ENCODE data around the gene MSTO1. TPM values are rescaled to one million over a fixed set of nuclear protein-coding genes. Genes with fewer than 3 reads are reported as not detected.
A peak's percentile ranks its signal among the peaks of the same experiment; 100 is the strongest.
"Not testable (repeated sequence)": the region's sequence is repeated elsewhere in the genome, so short reads cannot be mapped to it uniquely, and the experiment has no call there.

Gene MSTO1
- polyA plus RNA-seq, 1 donor from 2014 or later = 20.2 TPM

- Mint-ChIP-seq H3K4me3 (no peak overlapping the region), H3K36me3 (no peaks in the 10 kb centered on the region), H3K27ac (no peak overlapping the region), H3K9me3 (no peaks in the 10 kb centered on the region), H3K27me3 (no peaks in the 10 kb centered on the region), H3K4me1 (peaks cover 0 to 9% (median 4%) of the 10 kb centered on the region in 3 donors)
Measured at GRCh38 chr1:155596864-155597263, 13.2 kb upstream of the MSTO1 start.

DNA sequence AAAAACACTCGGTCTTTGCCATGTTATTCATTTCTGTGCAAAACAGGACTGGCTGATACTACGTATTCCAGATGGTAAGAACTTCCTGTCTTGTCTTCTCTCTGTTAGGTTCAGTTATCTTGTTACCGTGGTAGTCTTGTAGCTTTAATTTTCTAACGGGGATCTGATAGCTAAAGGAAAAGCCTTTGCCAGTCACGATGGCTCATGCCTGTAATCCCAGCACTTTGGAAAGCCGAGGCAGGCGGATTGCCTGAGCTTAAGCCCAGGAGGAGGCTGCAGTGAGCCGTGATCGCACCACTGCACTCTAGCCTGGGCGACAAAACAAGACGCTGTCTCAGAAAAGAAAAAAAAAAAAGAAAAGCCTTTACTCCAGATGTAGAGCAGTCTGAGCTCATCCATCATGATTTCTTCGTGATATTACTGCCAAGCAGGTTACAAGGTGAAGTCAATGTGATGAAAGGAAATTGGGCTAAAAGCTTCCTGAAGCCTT is 11.1 kb upstream of the MSTO1 start:
- Mint-ChIP-seq H3K27ac (peak overlapping the region in 1 of 3 donors; percentile 35), H3K9me3 (no peaks in the 10 kb centered on the region), H3K4me1 (peaks cover 0 to 9% (median 2%) of the 10 kb centered on the region in 3 donors), H3K36me3 (no peaks in the 10 kb centered on the region), H3K4me3 (peak overlapping the region; percentile 58 to 88 (median 72)), H3K27me3 (no peaks in the 10 kb centered on the region)

GRCh38 chr1:155599828-155600572 is 10.0 kb upstream of the MSTO1 start:
- H3K4me1 Mint-ChIP-seq, H3K36me3 Mint-ChIP-seq, H3K27ac Mint-ChIP-seq, H3K4me3 Mint-ChIP-seq, H3K9me3 Mint-ChIP-seq, H3K27me3 Mint-ChIP-seq: not testable (repeated sequence)

DNA sequence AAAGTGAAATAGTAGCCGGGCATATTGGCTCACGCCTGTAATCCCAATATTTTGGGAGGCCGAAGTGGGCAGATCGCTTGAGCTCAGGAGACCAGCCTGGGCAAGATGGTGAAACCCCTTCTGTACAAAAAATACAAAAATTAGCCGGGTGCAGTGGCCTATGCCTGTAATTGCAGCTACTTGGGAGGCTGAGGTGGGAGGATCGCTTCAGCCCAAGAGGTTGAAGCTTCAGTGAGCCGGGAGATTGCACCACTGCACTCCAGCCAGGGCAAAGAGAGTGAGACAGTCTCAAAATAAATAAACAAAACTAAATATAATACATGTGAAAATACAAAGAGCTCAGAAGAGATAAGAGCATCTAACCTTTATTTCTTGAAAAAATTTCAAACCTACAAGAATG is 2.3 kb upstream of the MSTO1 start:
- H3K4me1 Mint-ChIP-seq = peaks cover 3 to 6% (median 4%) of the 10 kb centered on the region in 3 donors
- H3K27me3 Mint-ChIP-seq = no peaks in the 10 kb centered on the region
- H3K36me3 Mint-ChIP-seq = no peaks in the 10 kb centered on the region
- no peaks in the 10 kb centered on the region for H3K9me3 Mint-ChIP-seq
- peak overlapping the region in 2 of 4 donors; percentile 8 to 50 for H3K4me3 Mint-ChIP-seq
- H3K27ac Mint-ChIP-seq = peak overlapping the region in 1 of 3 donors; percentile 62

- H3K4me3 Mint-ChIP-seq = peak overlapping the region in 3 of 4 donors; percentile 18 to 75 (median 30)
- no peaks in the 10 kb centered on the region for H3K27me3 Mint-ChIP-seq
- H3K9me3 Mint-ChIP-seq = no peaks in the 10 kb centered on the region
- peaks cover 3 to 6% (median 4%) of the 10 kb centered on the region in 3 donors for H3K4me1 Mint-ChIP-seq
- no peaks in the 10 kb centered on the region for H3K36me3 Mint-ChIP-seq
- H3K27ac Mint-ChIP-seq = no peak overlapping the region
Measured at GRCh38 chr1:155608888-155609225, 1.2 kb upstream of the MSTO1 start.

DNA sequence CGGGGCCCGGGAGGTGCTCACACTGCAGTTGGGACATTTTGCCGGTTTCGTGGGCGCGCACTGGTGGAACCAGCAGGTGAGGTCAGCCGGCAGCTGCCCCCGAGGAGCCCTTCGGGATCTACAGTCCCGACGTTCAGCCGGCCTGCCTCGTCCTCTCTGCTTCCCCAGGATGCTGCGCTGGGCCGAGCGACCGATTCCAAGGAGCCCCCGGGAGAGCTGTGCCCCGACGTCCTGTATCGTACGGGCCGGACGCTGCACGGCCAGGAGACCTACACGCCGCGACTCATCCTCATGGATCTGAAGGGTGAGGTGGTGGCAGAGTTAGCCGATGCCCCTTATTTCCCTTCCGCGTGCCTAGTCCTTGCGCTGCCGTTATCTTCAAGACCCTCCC is 234 bp downstream of the MSTO1 start:
- not testable (repeated sequence) for H3K27me3 Mint-ChIP-seq, H3K4me1 Mint-ChIP-seq, H3K36me3 Mint-ChIP-seq, H3K9me3 Mint-ChIP-seq
- H3K27ac Mint-ChIP-seq = peak overlapping the region in 2 of 3 donors; percentile 87 to 96
- H3K4me3 Mint-ChIP-seq = peak overlapping the region; percentile 95 to 98 (median 96)

DNA sequence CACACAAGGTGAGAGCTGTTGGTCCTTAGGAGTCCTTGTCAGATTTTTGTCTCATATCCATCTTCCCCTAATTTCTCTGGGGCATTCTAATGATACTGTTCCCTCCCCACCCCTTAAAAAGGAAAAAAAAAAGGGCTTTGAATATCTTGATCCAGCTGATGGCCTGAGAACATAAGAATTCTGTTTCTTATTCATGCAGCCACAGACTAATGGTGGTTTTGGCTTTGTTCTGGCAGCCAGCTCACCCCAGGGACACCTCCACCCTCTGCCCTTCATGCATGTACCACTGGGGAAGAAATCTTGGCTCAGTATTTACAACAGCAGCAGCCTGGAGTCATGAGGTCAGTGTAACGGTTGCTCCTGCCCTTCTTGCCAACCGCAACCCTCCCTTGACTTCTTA is 3.2 kb downstream of the MSTO1 start:
- H3K36me3 Mint-ChIP-seq, H3K27ac Mint-ChIP-seq: not testable (repeated sequence)
- H3K4me3 Mint-ChIP-seq = peak overlapping the region in 1 of 4 donors; percentile 48

DNA sequence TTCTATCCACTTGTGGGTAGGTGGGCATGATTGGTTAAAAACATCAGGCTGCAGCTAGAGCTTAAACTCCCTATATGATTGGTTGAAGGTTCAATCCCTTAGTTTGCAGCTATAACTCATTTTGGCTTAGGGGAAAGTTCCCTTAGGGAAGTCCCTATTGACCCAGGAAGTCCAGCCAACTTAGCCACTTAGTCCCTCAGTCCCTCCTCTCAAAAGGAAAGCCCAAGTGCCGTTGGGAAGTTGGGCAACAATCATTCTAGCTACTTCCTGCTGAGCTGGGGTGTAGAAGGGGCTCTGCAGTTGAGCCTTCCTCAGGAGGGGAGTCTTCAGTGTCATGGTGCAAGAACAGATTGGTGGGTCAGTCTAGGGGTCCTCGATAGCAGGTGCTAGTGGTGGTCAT is 12.2 kb downstream of the MSTO1 start:
- H3K36me3 Mint-ChIP-seq = peaks cover 4% of the 10 kb centered on the region
- no peaks in the 10 kb centered on the region for H3K27me3 Mint-ChIP-seq
- no peaks in the 10 kb centered on the region for H3K9me3 Mint-ChIP-seq
- H3K4me1 Mint-ChIP-seq = no peaks in the 10 kb centered on the region
- no peak overlapping the region for H3K4me3 Mint-ChIP-seq
- H3K27ac Mint-ChIP-seq = no peak overlapping the region

More for the DNA sequence above, 3.2 kb downstream of the MSTO1 start:
- not testable (repeated sequence) for H3K4me1 Mint-ChIP-seq, H3K9me3 Mint-ChIP-seq, H3K27me3 Mint-ChIP-seq

DNA sequence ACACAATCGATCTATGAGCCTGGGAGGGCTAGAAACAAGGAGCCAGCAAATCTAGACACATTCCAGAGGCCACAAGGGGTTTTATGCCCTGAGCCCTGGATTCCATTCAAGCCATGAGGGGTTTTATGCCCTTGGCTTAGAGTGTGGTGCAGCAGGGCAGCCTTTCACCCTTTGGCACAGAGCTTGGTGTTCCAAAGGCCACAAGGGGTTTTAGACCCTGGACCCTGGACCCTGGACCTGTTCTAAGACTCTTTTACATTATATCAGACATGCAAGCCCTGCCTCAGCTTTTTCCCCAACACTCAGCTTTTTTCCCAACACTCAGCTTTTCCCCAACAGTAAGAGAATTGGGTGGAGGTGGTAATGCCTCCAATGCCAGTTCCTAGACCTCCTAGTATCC is 13.3 kb downstream of the MSTO1 start:
- Mint-ChIP-seq H3K27ac (no peak overlapping the region), H3K9me3 (no peaks in the 10 kb centered on the region), H3K4me3 (no peak overlapping the region), H3K27me3 (no peaks in the 10 kb centered on the region), H3K4me1 (no peaks in the 10 kb centered on the region), H3K36me3 (peaks cover 4% of the 10 kb centered on the region)

- not testable (repeated sequence) for H3K27me3 Mint-ChIP-seq, H3K4me1 Mint-ChIP-seq, H3K27ac Mint-ChIP-seq, H3K36me3 Mint-ChIP-seq, H3K9me3 Mint-ChIP-seq, H3K4me3 Mint-ChIP-seq
Measured at GRCh38 chr1:155626428-155626827, 16.4 kb downstream of the MSTO1 start.

GRCh38 chr1:155636397-155637153 is 26.6 kb downstream of the MSTO1 start:
- Mint-ChIP-seq H3K36me3 (peaks cover 2% of the 10 kb centered on the region), H3K27ac (peak overlapping the region; percentile 78 to 96 (median 94)), H3K27me3 (peaks cover 3% of the 10 kb centered on the region), H3K4me3 (peak overlapping the region; percentile 88 to 98 (median 92)), H3K9me3 (no peaks in the 10 kb centered on the region), H3K4me1 (peaks cover 12 to 17% (median 13%) of the 10 kb centered on the region in 3 donors)

- H3K4me1 Mint-ChIP-seq = peaks cover 13 to 17% (median 13%) of the 10 kb centered on the region in 3 donors
- H3K36me3 Mint-ChIP-seq = peaks cover 2% of the 10 kb centered on the region
- H3K4me3 Mint-ChIP-seq = no peak overlapping the region
- H3K27me3 Mint-ChIP-seq = peaks cover 3% of the 10 kb centered on the region
- peaks cover 2 to 8% (median 8%) of the 10 kb centered on the region in 3 donors for H3K9me3 Mint-ChIP-seq
- H3K27ac Mint-ChIP-seq = no peak overlapping the region
Measured at GRCh38 chr1:155640367-155640766, 30.3 kb downstream of the MSTO1 start.

GRCh38 chr1:155642559-155643180 is 32.7 kb downstream of the MSTO1 start:
- H3K36me3 Mint-ChIP-seq, H3K9me3 Mint-ChIP-seq, H3K4me3 Mint-ChIP-seq, H3K27ac Mint-ChIP-seq, H3K27me3 Mint-ChIP-seq, H3K4me1 Mint-ChIP-seq: not testable (repeated sequence)

DNA sequence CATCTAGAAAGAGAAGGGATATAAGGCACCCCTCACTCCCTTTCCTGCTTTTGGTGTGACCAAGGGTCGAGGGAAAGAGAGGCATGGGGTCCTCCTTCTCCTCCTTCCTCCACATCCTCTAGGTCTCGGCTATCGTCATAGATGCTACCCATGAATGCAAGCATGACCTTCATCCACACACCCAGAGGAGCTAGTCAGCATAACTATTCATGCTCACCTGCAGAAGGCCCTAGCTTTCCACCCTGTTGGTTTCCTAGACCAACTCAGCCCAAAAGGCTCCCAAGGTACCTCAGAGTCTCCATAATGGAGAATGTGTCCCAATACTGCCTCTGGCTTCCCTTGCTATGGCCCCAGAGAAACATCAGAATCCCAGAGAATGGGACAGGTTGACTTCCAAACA is 33.2 kb downstream of the MSTO1 start:
- Mint-ChIP-seq H3K4me3 (no peak overlapping the region), H3K27me3 (no peaks in the 10 kb centered on the region), H3K27ac (no peak overlapping the region), H3K4me1 (peaks cover 0 to 5% (median 3%) of the 10 kb centered on the region in 3 donors), H3K9me3 (peaks cover 2 to 8% (median 8%) of the 10 kb centered on the region in 3 donors), H3K36me3 (peaks cover 2% of the 10 kb centered on the region)

- peaks cover 0 to 5% (median 3%) of the 10 kb centered on the region in 3 donors for H3K4me1 Mint-ChIP-seq
- peaks cover 4% of the 10 kb centered on the region for H3K36me3 Mint-ChIP-seq
- peaks cover 4 to 10% (median 8%) of the 10 kb centered on the region in 3 donors for H3K9me3 Mint-ChIP-seq
- H3K27ac Mint-ChIP-seq = no peak overlapping the region
- H3K27me3 Mint-ChIP-seq = no peaks in the 10 kb centered on the region
- H3K4me3 Mint-ChIP-seq = no peak overlapping the region
Measured at GRCh38 chr1:155645034-155645598, 35.1 kb downstream of the MSTO1 start.

All from IgD-negative memory B cell (primary cell).